OCI-LY1 (cell line): ENCODE measurements around the gene IGFBP7.
A peak's percentile ranks its signal among the peaks of the same experiment; 100 is the strongest.

Source experiments
- H2AFZ ChIP-seq: fragments of 200-600 bp; sonication (generic), shearing (Covaris generic); 2 replicates; pipeline ENCODE4 v1.6.0; 2014; ENCODE audit warnings: antibody characterized with exemption, mild to moderate bottlenecking, low read length
- H3F3A ChIP-seq: fragments of 200-600 bp; sonication (generic), shearing (Covaris generic); 2 replicates; pipeline ENCODE4 v1.6.0; 2014; ENCODE audit warnings: mild to moderate bottlenecking, antibody characterized with exemption, low read length, moderate library complexity; ENCODE audit not compliant: insufficient read depth
- H3K27ac ChIP-seq: fragments of 200-600 bp; sonication (generic); 2 replicates; pipeline ENCODE4 v1.5.1; 2014; ENCODE audit warnings: low read length, mixed run types, mild to moderate bottlenecking, low read depth; ENCODE audit not compliant: poor library complexity, severe bottlenecking
- H3K27me3 ChIP-seq: fragments of 200-600 bp; sonication (generic); 2 replicates; pipeline ENCODE4 v1.6.0; 2014; ENCODE audit warnings: antibody characterized with exemption, mild to moderate bottlenecking, low read length, moderate library complexity; ENCODE audit not compliant: insufficient read depth
- H3K36me3 ChIP-seq: fragments of 200-600 bp; sonication (generic); 2 replicates; pipeline ENCODE4 v1.6.1; 2014; ENCODE audit warnings: mild to moderate bottlenecking, antibody characterized with exemption, low read length, moderate library complexity, mixed read lengths; ENCODE audit not compliant: insufficient read depth
- H3K4me1 ChIP-seq: fragments of 200-600 bp; sonication (generic); 2 replicates; pipeline ENCODE4 v1.5.1; 2014; ENCODE audit warnings: mild to moderate bottlenecking, low read length, moderate library complexity; ENCODE audit not compliant: insufficient read depth, severe bottlenecking
- H3K4me2 ChIP-seq: fragments of 200-600 bp; sonication (generic), shearing (Covaris generic); 2 replicates; pipeline ENCODE4 v1.6.1; 2014; ENCODE audit warnings: low read length
- H3K4me3 ChIP-seq: fragments of 200-600 bp; sonication (generic); 2 replicates; pipeline ENCODE4 v1.5.1; 2014; ENCODE audit warnings: low read length, low read depth, mild to moderate bottlenecking, mixed read lengths; ENCODE audit not compliant: poor library complexity, severe bottlenecking
- H3K79me2 ChIP-seq: fragments of 200-600 bp; shearing (Covaris generic); 2 replicates; pipeline ENCODE4 v1.6.1; 2016; ENCODE audit warnings: mixed run types, low read length, mixed read lengths; ENCODE audit not compliant: insufficient read depth
- H3K9ac ChIP-seq: fragments of 200-600 bp; sonication (generic), shearing (Covaris generic); 2 replicates; pipeline ENCODE4 v1.6.1; 2014; ENCODE audit warnings: mild to moderate bottlenecking, low read length, mixed read lengths
- H3K9me2 ChIP-seq: fragments of 200-600 bp; sonication (generic), shearing (Covaris generic); 2 replicates; pipeline ENCODE4 v1.6.1; 2014; ENCODE audit warnings: low read depth, mild to moderate bottlenecking, low read length, mixed read lengths
- H3K9me3 ChIP-seq: fragments of 200-600 bp; shearing (Covaris generic); 2 replicates; pipeline ENCODE4 v1.6.1; 2014; ENCODE audit warnings: low read length, mixed read lengths
- H4K20me1 ChIP-seq: fragments of 200-600 bp; sonication (generic), shearing (Covaris generic); 2 replicates; pipeline ENCODE4 v1.6.0; 2016; ENCODE audit warnings: mild to moderate bottlenecking, low read length; ENCODE audit not compliant: insufficient read depth
- EZH2 ChIP-seq: fragments of 200-600 bp; sonication (generic), shearing (Covaris generic); IDR thresholded peaks from 2 replicates; pipeline ENCODE4 v1.8.0; 2017; ENCODE audit warnings: borderline replicate concordance, mixed run types, mild to moderate bottlenecking, antibody characterized with exemption, low read length, moderate library complexity, mixed read lengths
- TF ChIP-seq, protein P1 (sequence below): fragments of 200-600 bp; sonication (generic), shearing (Covaris generic); IDR thresholded peaks from 2 replicates; pipeline ENCODE4 v1.5.1; 2017; ENCODE audit warnings: mild to moderate bottlenecking, antibody characterized with exemption, low read length, moderate library complexity, mixed read lengths

Gene IGFBP7

DNA sequence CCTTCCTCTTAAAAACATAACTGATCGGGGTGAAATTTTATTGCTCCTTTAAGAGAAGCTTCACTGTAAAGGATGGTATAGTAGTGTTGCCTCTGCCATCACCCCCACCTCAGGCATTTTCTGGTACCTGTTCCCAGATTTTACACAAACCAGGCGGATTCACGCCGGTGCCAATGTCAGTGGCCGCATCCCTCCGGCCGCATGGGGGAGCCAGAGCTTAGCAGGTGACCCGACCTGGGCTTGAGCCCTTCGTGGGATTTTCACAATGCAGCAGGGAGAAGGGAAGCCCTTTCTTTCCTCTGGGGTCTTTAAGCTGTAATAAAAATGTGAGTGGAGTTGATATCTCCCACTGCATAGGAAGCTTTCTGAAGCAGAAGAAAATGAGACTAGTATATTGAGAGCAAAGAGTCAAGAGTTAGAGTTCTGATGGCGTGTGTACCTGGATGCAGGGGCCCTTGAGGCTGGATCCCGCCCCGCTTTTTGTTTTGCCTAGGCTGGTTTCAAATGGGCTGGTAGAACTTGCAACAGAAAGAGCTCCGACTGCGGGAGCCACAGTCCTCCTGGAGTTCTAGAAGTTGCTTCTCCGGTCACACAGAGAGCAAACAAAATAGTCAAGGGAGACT lies 72.1 kb downstream of the IGFBP7 start:
- no peaks in the 10 kb centered on the region for H3K27me3 ChIP-seq
- no peaks in the 10 kb centered on the region for H3K4me1 ChIP-seq
- TF ChIP-seq, protein P1, sequence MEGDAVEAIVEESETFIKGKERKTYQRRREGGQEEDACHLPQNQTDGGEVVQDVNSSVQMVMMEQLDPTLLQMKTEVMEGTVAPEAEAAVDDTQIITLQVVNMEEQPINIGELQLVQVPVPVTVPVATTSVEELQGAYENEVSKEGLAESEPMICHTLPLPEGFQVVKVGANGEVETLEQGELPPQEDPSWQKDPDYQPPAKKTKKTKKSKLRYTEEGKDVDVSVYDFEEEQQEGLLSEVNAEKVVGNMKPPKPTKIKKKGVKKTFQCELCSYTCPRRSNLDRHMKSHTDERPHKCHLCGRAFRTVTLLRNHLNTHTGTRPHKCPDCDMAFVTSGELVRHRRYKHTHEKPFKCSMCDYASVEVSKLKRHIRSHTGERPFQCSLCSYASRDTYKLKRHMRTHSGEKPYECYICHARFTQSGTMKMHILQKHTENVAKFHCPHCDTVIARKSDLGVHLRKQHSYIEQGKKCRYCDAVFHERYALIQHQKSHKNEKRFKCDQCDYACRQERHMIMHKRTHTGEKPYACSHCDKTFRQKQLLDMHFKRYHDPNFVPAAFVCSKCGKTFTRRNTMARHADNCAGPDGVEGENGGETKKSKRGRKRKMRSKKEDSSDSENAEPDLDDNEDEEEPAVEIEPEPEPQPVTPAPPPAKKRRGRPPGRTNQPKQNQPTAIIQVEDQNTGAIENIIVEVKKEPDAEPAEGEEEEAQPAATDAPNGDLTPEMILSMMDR = peak; percentile 93
- TF ChIP-seq EZH2 = no peak
- no peak overlapping the region for H3K4me2 ChIP-seq
- no peak overlapping the region for H3K27ac ChIP-seq
- no peak overlapping the region for H3K4me3 ChIP-seq
- H2AFZ ChIP-seq = no peak overlapping the region
- no peaks in the 10 kb centered on the region for H3K36me3 ChIP-seq
- H4K20me1 ChIP-seq = no peaks in the 10 kb centered on the region
- no peaks in the 10 kb centered on the region for H3K9me2 ChIP-seq
- no peaks in the 10 kb centered on the region for H3K9me3 ChIP-seq
- no peak overlapping the region for H3K9ac ChIP-seq
- H3K79me2 ChIP-seq = no peaks in the 10 kb centered on the region
- no peaks in the 10 kb centered on the region for H3F3A ChIP-seq

DNA sequence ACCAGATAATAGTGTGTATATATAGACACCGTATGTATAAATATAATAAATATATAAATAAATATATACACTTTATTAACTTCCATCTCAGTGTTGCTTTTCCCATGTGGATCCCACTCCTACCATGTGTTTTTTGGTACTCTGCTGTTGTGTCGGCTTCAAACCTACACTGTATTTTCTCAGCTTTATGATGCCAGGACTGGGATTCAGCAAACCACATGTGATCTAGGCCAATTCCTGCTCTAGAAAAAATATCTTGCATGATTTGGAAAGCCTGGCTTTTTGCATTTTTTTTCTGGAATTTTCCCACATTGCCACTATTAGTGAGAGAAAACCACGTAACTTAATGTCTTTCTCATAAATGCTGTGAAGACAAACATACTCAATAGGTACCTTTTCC lies 75.7 kb downstream of the IGFBP7 start:
- Histone ChIP-seq H3K27me3 (no peaks in the 10 kb centered on the region), H3K4me3 (no peak overlapping the region), H3K27ac (no peak overlapping the region), H3K79me2 (no peaks in the 10 kb centered on the region), H3K4me1 (no peaks in the 10 kb centered on the region), H4K20me1 (no peaks in the 10 kb centered on the region), H3K9ac (no peak overlapping the region), H3K9me2 (no peaks in the 10 kb centered on the region), H2AFZ (no peak overlapping the region), H3K36me3 (peaks cover 32% of the 10 kb centered on the region), H3K4me2 (no peak overlapping the region), H3K9me3 (no peaks in the 10 kb centered on the region), H3F3A (no peaks in the 10 kb centered on the region)
- no peak for TF ChIP-seq EZH2
- TF ChIP-seq, protein P1 = no peak

DNA sequence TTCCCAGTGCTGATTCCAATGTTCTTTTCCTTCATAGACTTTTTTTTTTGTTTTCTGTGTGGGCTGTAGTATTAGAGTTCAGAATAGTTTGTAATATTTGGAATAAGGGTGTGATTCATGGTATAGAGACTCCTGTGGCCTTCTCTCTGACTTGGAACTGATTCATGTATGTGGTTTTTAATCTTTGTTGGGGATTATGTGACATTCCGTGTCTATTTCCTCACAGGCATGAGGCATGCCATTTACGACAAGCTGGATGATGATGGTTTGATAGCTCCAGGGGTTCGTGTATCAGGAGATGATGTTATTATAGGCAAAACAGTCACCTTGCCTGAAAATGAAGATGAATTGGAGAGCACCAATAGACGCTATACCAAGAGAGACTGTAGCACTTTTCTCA lies 87.1 kb downstream of the IGFBP7 start:
- no peaks in the 10 kb centered on the region for H3K4me1 ChIP-seq
- H3K79me2 ChIP-seq = no peaks in the 10 kb centered on the region
- H3K27me3 ChIP-seq = no peaks in the 10 kb centered on the region
- H3K4me3 ChIP-seq = no peak overlapping the region
- H3K36me3 ChIP-seq = peaks cover 98% of the 10 kb centered on the region
- no peaks in the 10 kb centered on the region for H4K20me1 ChIP-seq
- H3K4me2 ChIP-seq = no peak overlapping the region
- no peak overlapping the region for H2AFZ ChIP-seq
- H3K27ac ChIP-seq = no peak overlapping the region
- no peak overlapping the region for H3K9ac ChIP-seq
- H3F3A ChIP-seq = no peaks in the 10 kb centered on the region
- H3K9me2 ChIP-seq = no peaks in the 10 kb centered on the region
- no peaks in the 10 kb centered on the region for H3K9me3 ChIP-seq
- TF ChIP-seq, protein P1 = no peak
- no peak for TF ChIP-seq EZH2
